Measurements from ENCODE around the gene RASL11A.
"Not testable (repeated sequence)": the region's sequence is repeated elsewhere in the genome, so short reads cannot be mapped to it uniquely, and the experiment has no call there.

The RASL11A gene

GRCh38 chr13:27300941-27301586 lies 30.4 kb downstream of the RASL11A start:
- no peak for DNase-seq

- no peak for DNase-seq
Observed at GRCh38 chr13:27302643-27303262, 32.1 kb downstream of the RASL11A start.

GRCh38 chr13:27304099-27304498 lies 33.5 kb downstream of the RASL11A start:
- DNase-seq = no peak

GRCh38 chr13:27304611-27305010 lies 34.0 kb downstream of the RASL11A start:
- no peak for DNase-seq

GRCh38 chr13:27306364-27306763 lies 35.7 kb downstream of the RASL11A start:
- no peak for DNase-seq

GRCh38 chr13:27308941-27309340 lies 38.3 kb downstream of the RASL11A start:
- no peak for DNase-seq

GRCh38 chr13:27309401-27309958 lies 38.9 kb downstream of the RASL11A start:
- no peak for DNase-seq

- no peak for DNase-seq
Observed at GRCh38 chr13:27309967-27310598, 39.5 kb downstream of the RASL11A start.

- DNase-seq = no peak
Observed at GRCh38 chr13:27310946-27311345, 40.3 kb downstream of the RASL11A start.

- no peak for DNase-seq
Observed at GRCh38 chr13:27311518-27312210, 41.0 kb downstream of the RASL11A start.

GRCh38 chr13:27313770-27314169 lies 43.1 kb downstream of the RASL11A start:
- DNase-seq = no peak

- DNase-seq = no peak
Observed at GRCh38 chr13:27319404-27319803, 48.8 kb downstream of the RASL11A start.

GRCh38 chr13:27321468-27322431 lies 51.1 kb downstream of the RASL11A start:
- no peak for DNase-seq

- DNase-seq = not testable (repeated sequence)
Observed at GRCh38 chr13:27322443-27322842, 51.8 kb downstream of the RASL11A start.

Data from NCI-H774 (cell line).